Prostate gland (tissue), 2 donors: ENCODE measurements around the gene ZNF487. TPM values are rescaled to one million over a fixed set of nuclear protein-coding genes. Genes with fewer than 3 reads are reported as not detected.
A peak's percentile ranks its signal among the peaks of the same experiment; 100 is the strongest.

Experiments used
- DNase-seq: peaks from one replicate; pipeline ENCODE4 v3.0.0-alpha.2; 2019; ENCODE audit warnings: low spot score
- H3K27ac ChIP-seq, 2 donors: fragments of 200-600 bp; sonication (generic); 2 replicates each; pipeline ENCODE4 v1.5.1; 2017 to 2019
- H3K27me3 ChIP-seq: fragments of 200-600 bp; sonication (generic); replicated peaks from 2 replicates; pipeline ENCODE4 v1.5.1; 2019; ENCODE audit not compliant: insufficient read depth
- H3K36me3 ChIP-seq, 2 donors: fragments of 200-600 bp; sonication (generic); 1 replicate in 1 of 2; 2 replicates in 1 of 2; pipeline versions ENCODE4 v1.5.1 to v1.8.1; 2017 to 2019
- H3K4me1 ChIP-seq: fragments of 200-600 bp; sonication (generic); replicated peaks from 2 replicates; pipeline ENCODE4 v1.5.1; 2019
- H3K4me3 ChIP-seq, 2 donors: fragments of 200-600 bp; sonication (generic); 2 replicates each; pipeline ENCODE4 v1.5.1; 2017 to 2019
- H3K9me3 ChIP-seq: fragments of 200-600 bp; sonication (generic); 2 replicates; pipeline ENCODE4 v1.5.1; 2017
- POLR2A ChIP-seq: fragments of 450-650 bp; IDR thresholded peaks from one replicate; pipeline ENCODE4 v1.6.1; 2016; ENCODE audit warnings: antibody characterized with exemption, mild to moderate bottlenecking
- POLR2AphosphoS5 ChIP-seq: sonication (generic); formaldehyde crosslinking; IDR thresholded peaks from one replicate; pipeline ENCODE4 v1.6.1; 2017; ENCODE audit warnings: antibody characterized with exemption
- WGBS: methylation state at CpG from one replicate; pipeline ENCODE4 v1.1.5; 2018; 5-methylcytosine and 5-hydroxymethylcytosine counted together
- intact Hi-C: fragments of 100-400 bp; cut with DNase I; formaldehyde crosslinking; loops from one replicate; pipeline ENCODE4 v1.14.2; 2022
- total RNA-seq, 2 donors: library from RNA; depleted of rRNA; stranded (reverse); fragments of >200 nt; gene quantifications; one replicate each; pipeline ENCODE4 v1.1.0, GENCODE V29; 2016
- TF ChIP-seq, protein P1 (sequence below), 4 experiments: fragments of 200-600 bp in 2 of 4; fragments of 450-650 bp in 2 of 4; sonication (generic) in 2 of 4; IDR thresholded peaks; 1 replicate in 3 of 4; 2 replicates in 1 of 4; pipeline ENCODE4 v1.5.1; 2016 to 2019; ENCODE audit warnings: antibody characterized with exemption in 4 of 4, mild to moderate bottlenecking in 2 of 4, moderate library complexity in 2 of 4

ZNF487 gene
- total RNA-seq, 2 donors from 2014 or later = 6.6 to 12.5 TPM

DNA sequence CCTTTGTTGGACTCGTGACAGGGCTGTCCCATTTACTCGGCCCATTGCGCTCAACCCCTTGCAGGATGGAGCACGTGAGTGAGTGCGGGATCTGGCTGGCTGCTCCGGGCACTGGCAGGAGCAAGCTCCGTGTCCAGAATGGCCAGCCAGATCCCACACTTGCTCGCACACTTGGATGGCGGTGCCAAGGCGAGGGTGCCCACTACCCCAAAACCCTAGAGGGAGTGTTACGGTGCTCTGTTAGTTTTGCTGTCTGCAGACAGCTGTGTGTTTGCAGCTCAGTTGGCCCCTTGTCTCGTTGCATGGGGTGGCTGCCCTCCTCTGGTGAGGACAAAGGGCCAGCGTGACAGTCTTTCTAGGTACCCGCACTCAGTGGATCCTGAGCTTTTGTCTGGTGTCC, 34.2 kb downstream of the ZNF487 start:
- no peaks in the 10 kb centered on the region for H3K9me3 ChIP-seq
- H3K4me3 ChIP-seq = no peak overlapping the region
- no peak for DNase-seq
- H3K36me3 ChIP-seq = no peaks in the 10 kb centered on the region
- TF ChIP-seq, protein P1, sequence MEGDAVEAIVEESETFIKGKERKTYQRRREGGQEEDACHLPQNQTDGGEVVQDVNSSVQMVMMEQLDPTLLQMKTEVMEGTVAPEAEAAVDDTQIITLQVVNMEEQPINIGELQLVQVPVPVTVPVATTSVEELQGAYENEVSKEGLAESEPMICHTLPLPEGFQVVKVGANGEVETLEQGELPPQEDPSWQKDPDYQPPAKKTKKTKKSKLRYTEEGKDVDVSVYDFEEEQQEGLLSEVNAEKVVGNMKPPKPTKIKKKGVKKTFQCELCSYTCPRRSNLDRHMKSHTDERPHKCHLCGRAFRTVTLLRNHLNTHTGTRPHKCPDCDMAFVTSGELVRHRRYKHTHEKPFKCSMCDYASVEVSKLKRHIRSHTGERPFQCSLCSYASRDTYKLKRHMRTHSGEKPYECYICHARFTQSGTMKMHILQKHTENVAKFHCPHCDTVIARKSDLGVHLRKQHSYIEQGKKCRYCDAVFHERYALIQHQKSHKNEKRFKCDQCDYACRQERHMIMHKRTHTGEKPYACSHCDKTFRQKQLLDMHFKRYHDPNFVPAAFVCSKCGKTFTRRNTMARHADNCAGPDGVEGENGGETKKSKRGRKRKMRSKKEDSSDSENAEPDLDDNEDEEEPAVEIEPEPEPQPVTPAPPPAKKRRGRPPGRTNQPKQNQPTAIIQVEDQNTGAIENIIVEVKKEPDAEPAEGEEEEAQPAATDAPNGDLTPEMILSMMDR (IDR thresholded peaks at IDR 0.05) = no peak
- TF ChIP-seq POLR2AphosphoS5 (no peak), POLR2A (no peak)
- H3K27me3 ChIP-seq = no peaks in the 10 kb centered on the region
- intact Hi-C loops = no loop called here
- no peaks in the 10 kb centered on the region for H3K4me1 ChIP-seq
- H3K27ac ChIP-seq = no peak overlapping the region
- WGBS = 94% methylated on average over 14 of the region's 14 CpGs

DNA sequence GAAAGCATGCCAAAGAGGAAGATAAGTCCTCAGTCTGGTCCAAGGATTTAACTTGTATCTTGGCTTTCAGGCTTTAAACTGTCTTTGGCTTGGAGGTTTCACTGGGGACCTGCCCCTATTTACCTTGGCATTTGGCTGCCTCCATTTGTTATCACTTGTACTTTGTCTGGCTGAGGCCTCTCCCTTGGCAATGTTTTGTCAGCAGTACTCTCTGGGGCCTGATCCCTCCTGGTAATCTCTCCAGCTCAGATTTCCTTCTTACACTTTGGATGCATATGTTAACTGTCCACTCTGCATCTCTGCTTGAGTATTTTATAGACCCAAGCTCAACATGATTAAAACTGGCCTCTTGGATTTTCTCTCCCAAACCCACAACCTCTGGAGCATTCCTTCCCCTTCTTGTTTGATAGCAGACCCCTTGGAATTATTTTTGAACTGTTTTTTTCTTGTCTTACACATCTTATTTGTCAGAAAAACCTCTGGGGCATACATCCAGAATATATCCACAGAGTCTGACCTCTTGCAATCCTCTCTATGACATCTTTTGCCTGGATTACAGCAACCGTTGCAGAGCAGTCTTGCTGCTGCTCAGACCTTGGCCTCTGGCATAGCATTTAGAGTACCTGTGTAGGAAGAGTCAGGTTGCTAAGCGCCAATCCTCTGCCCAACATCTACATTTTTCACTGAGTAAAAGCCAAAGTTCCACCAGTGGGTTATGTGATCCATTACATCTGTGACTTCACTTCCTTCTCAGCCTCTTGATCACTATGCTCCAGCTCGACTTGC, 35.2 kb downstream of the ZNF487 start:
- no peaks in the 10 kb centered on the region for H3K9me3 ChIP-seq
- intact Hi-C loops = no loop called here
- H3K36me3 ChIP-seq = no peaks in the 10 kb centered on the region
- no peaks in the 10 kb centered on the region for H3K4me1 ChIP-seq
- WGBS = 89% methylated on average over 3 of the region's 3 CpGs
- no peaks in the 10 kb centered on the region for H3K27me3 ChIP-seq
- H3K27ac ChIP-seq = no peak overlapping the region
- H3K4me3 ChIP-seq = no peak overlapping the region
- TF ChIP-seq, protein P1 (IDR thresholded peaks at IDR 0.05) = no peak
- TF ChIP-seq POLR2AphosphoS5 = peak; percentile 14
- no peak for TF ChIP-seq POLR2A
- DNase-seq = no peak

DNA sequence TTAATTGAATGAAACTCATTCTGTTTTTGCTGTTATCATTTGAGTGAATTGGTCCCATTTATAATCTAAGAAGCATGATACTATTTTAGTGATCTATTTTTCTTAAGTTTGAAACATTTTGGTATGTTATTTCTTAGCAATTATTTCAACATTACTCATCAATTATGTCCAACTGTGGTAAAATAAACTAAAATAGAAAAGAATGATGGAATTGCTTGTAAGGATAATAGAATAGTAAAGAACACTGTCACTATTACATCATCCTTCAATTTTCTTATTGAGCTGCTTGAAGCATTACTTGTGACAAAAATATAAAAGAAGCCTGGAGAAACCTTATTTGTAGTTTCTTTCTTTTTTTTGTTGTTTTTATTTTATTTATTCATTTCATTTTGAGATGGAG, 42.4 kb downstream of the ZNF487 start:
- H3K27me3 ChIP-seq = no peaks in the 10 kb centered on the region
- intact Hi-C loops = no loop called here
- no peak for DNase-seq
- no peak overlapping the region for H3K4me3 ChIP-seq
- TF ChIP-seq POLR2AphosphoS5 (no peak), POLR2A (no peak)
- TF ChIP-seq, protein P1 (IDR thresholded peaks at IDR 0.05) = no peak
- H3K9me3 ChIP-seq = no peaks in the 10 kb centered on the region
- no peaks in the 10 kb centered on the region for H3K4me1 ChIP-seq
- H3K36me3 ChIP-seq = no peaks in the 10 kb centered on the region
- no peak overlapping the region for H3K27ac ChIP-seq

DNA sequence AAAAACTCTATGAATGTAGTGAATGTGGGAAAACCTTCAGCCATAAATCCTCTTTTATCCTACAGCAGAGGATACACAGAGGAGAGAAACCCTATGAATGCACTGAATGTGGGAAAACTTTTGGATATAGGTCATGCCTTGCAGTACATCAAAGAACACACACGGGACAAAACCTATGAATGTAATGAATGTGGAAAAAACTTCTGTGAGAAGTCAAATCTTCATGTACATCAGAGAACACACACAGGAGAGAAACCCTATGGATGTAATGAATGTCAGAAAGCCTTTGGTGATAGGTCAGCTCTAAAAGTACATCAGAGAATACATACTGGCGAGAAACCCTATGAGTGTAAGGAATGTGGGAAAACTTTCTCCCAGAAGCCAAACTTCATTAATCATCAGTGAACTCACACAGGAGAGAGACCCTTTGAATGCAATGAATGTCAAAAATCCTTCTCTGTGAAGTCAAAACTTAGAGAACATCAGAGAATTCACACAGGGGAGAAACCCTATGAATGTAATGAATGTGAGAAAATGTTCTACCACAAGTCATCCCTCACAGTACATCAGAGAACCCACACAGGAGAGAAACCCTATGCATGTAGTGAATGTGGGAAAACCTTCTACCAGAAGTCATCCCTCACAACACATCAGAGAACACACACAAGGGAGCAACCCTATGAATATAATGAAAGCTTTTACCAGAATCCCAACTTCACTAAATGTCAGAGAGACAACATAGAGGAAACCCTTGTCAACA, 45.6 kb downstream of the ZNF487 start:
- no peaks in the 10 kb centered on the region for H3K9me3 ChIP-seq
- whole genome bisulfite sequencing = 94% methylated on average over 2 of the region's 2 CpGs
- intact Hi-C loops = no loop called here

More for the DNA sequence above, 45.6 kb downstream of the ZNF487 start:
- Histone ChIP-seq H3K27me3 (no peaks in the 10 kb centered on the region), H3K4me3 (no peak overlapping the region), H3K4me1 (no peaks in the 10 kb centered on the region), H3K36me3 (no peaks in the 10 kb centered on the region), H3K27ac (no peak overlapping the region)
- no peak for DNase-seq
- TF ChIP-seq POLR2A (no peak), POLR2AphosphoS5 (no peak)
- TF ChIP-seq, protein P1 (IDR thresholded peaks at IDR 0.05) = no peak
